Astrocyte of the hippocampus (primary cell): ENCODE data around the gene PLXNB1.
"Not testable (repeated sequence)": the region's sequence is repeated elsewhere in the genome, so short reads cannot be mapped to it uniquely, and the experiment has no call there.

ENCODE experiments used
- DNase-seq: peaks from one replicate; pipeline ENCODE4 v3.0.0; 2011; ENCODE audit warnings: low read depth, low spot score

Gene PLXNB1

GRCh38 chr3:48406443-48407431, 23.1 kb downstream of the PLXNB1 start:
- no peak for DNase-seq

GRCh38 chr3:48405971-48406370, 23.9 kb downstream of the PLXNB1 start:
- DNase-seq, result no peak

GRCh38 chr3:48405343-48405881, 24.5 kb downstream of the PLXNB1 start:
- no peak for DNase-seq

- DNase-seq, result no peak
These were observed 25.2 kb downstream of the PLXNB1 start for GRCh38 chr3:48404440-48405342.

GRCh38 chr3:48403533-48404439, 26.1 kb downstream of the PLXNB1 start:
- no peak for DNase-seq

- no peak for DNase-seq
These were observed 27.0 kb downstream of the PLXNB1 start for GRCh38 chr3:48402907-48403306.

GRCh38 chr3:48402281-48402732, 27.6 kb downstream of the PLXNB1 start:
- DNase-seq, result peak; percentile 95

GRCh38 chr3:48401434-48401901, 28.4 kb downstream of the PLXNB1 start:
- not testable (repeated sequence) for DNase-seq

GRCh38 chr3:48400824-48401433, 29.0 kb downstream of the PLXNB1 start:
- DNase-seq, result peak; percentile 73

GRCh38 chr3:48399387-48400172, 30.3 kb downstream of the PLXNB1 start:
- DNase-seq, result no peak

GRCh38 chr3:48398701-48399386, 31.0 kb downstream of the PLXNB1 start:
- no peak for DNase-seq

GRCh38 chr3:48397767-48398681, 31.9 kb downstream of the PLXNB1 start:
- no peak for DNase-seq

GRCh38 chr3:48395714-48396113, 34.2 kb downstream of the PLXNB1 start:
- no peak for DNase-seq

GRCh38 chr3:48394391-48394790, 35.5 kb downstream of the PLXNB1 start:
- DNase-seq, result no peak

- DNase-seq, result no peak
These were observed 40.9 kb downstream of the PLXNB1 start for GRCh38 chr3:48388966-48389365.

GRCh38 chr3:48387634-48388033, 42.3 kb downstream of the PLXNB1 start:
- no peak for DNase-seq

- no peak for DNase-seq
These were observed 56.9 kb downstream of the PLXNB1 start for GRCh38 chr3:48372862-48373435.
